Nephron (organoid): ENCODE data around the gene OARD1.

ENCODE experiments used
- H3K27ac Mint-ChIP-seq, 3 experiments: 2 replicates each; pipeline ENCODE4 v1.8.0; 2020; ENCODE audit warnings: mixed read lengths in 3 of 3, mild to moderate bottlenecking in 2 of 3, moderate library complexity in 1 of 3
- H3K27me3 Mint-ChIP-seq: 2 replicates; pipeline ENCODE4 v1.8.0; 2021; ENCODE audit warnings: low read depth, mild to moderate bottlenecking, moderate library complexity, mixed read lengths
- H3K36me3 Mint-ChIP-seq: 2 replicates; pipeline ENCODE4 v1.8.0; 2020; ENCODE audit warnings: low read depth, mixed read lengths
- H3K4me1 Mint-ChIP-seq: 2 replicates; pipeline ENCODE4 v1.8.0; 2020; ENCODE audit warnings: mixed read lengths
- H3K4me3 Mint-ChIP-seq, 3 experiments: 2 replicates each; pipeline ENCODE4 v1.8.0; 2020; ENCODE audit warnings: mild to moderate bottlenecking in 3 of 3, mixed read lengths in 3 of 3, moderate library complexity in 2 of 3
- H3K9me3 Mint-ChIP-seq: 2 replicates; pipeline ENCODE4 v1.8.0; 2020; ENCODE audit warnings: mixed read lengths
- TF ChIP-seq, protein P1 (sequence below), 3 experiments: fragments of 200-600 bp; sonication (generic); IDR thresholded peaks; one replicate each; pipeline ENCODE4 v1.5.0; 2021; ENCODE audit warnings: antibody characterized with exemption in 3 of 3; ENCODE audit not compliant: unreplicated experiment in 3 of 3

The OARD1 gene

DNA sequence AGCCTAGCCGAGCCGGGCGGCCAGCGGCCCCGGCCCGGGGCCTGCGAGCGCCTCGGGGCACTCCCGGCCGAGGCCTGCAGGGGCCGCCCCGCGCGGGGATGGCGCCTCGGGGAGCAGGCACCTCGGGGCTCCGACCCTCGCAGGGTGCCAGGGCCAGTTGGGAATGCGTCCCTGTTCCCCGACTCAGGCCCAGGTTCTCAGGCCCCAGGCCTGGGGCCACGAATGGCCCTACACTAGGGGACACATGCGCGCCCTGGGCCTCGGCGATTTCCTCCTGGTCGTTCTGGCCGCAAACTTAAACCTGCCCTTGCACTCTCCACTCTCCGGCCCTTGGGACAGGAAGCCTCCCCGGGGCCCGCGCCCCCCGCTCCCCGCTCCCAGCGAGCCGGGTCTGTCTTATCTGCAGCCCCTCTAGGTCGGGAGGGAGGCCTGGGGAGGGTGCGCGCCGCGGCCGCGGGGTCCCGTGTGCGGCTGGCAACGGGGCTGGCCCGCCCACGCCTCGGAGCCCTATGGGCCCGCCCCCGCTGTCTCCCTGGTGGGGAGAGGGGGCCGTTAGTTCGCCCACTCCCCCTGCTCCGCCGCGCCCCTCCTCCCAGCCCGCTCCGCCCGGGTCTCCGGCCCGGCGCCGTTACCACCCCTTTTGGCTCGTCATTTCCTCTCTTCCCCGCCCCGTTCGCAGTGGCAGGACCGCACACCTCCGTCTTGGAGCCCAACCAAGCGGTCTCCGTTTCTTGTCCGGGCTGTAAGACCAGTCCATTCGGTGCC lies 1.2 kb upstream of the OARD1 start:
- no peaks in the 10 kb centered on the region for H3K36me3 Mint-ChIP-seq
- H3K27me3 Mint-ChIP-seq, result no peaks in the 10 kb centered on the region
- peaks cover 39% of the 10 kb centered on the region for H3K4me1 Mint-ChIP-seq
- peak overlapping the region; percentile 98 for H3K4me3 Mint-ChIP-seq
- peak overlapping the region; percentile 91 to 99 (median 98) for H3K27ac Mint-ChIP-seq
- TF ChIP-seq, protein P1, sequence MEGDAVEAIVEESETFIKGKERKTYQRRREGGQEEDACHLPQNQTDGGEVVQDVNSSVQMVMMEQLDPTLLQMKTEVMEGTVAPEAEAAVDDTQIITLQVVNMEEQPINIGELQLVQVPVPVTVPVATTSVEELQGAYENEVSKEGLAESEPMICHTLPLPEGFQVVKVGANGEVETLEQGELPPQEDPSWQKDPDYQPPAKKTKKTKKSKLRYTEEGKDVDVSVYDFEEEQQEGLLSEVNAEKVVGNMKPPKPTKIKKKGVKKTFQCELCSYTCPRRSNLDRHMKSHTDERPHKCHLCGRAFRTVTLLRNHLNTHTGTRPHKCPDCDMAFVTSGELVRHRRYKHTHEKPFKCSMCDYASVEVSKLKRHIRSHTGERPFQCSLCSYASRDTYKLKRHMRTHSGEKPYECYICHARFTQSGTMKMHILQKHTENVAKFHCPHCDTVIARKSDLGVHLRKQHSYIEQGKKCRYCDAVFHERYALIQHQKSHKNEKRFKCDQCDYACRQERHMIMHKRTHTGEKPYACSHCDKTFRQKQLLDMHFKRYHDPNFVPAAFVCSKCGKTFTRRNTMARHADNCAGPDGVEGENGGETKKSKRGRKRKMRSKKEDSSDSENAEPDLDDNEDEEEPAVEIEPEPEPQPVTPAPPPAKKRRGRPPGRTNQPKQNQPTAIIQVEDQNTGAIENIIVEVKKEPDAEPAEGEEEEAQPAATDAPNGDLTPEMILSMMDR (IDR thresholded peaks at IDR 0.05; ENCODE audit: unreplicated experiment in 3 of 3), result peak; percentile 40 to 51 (median 47)
- H3K9me3 Mint-ChIP-seq, result no peaks in the 10 kb centered on the region

GRCh38 chr6:41072836-41073202 lies 663 bp upstream of the OARD1 start, which contains the start of gene NFYA:
Gene NFYA (plus strand): TSS chr6:41072974. CDS start chr6:41079090, 6,116 bp downstream.
- peak within 1 kb of the TSS; percentile 98 for H3K4me3 Mint-ChIP-seq
- H3K4me1 Mint-ChIP-seq, result peaks cover 39% of the 10 kb centered on the region
- TF ChIP-seq, protein P1 (IDR thresholded peaks at IDR 0.05; ENCODE audit: unreplicated experiment in 3 of 3), result no peak
- peaks cover 4% of the 10 kb centered on the region for H3K36me3 Mint-ChIP-seq
- H3K27me3 Mint-ChIP-seq, result no peaks in the 10 kb centered on the region
- peak within 1 kb of the TSS; percentile 91 to 99 (median 98) for H3K27ac Mint-ChIP-seq
- no peaks in the 10 kb centered on the region for H3K9me3 Mint-ChIP-seq

GRCh38 chr6:41071501-41071922 lies 644 bp downstream of the OARD1 start:
- Mint-ChIP-seq H3K4me1 (peaks cover 42% of the 10 kb centered on the region), H3K36me3 (peaks cover 14% of the 10 kb centered on the region), H3K4me3 (peak overlapping the region; percentile 92 to 96 (median 93)), H3K9me3 (no peaks in the 10 kb centered on the region), H3K27me3 (no peaks in the 10 kb centered on the region), H3K27ac (peak overlapping the region; percentile 91 to 98 (median 94))
- TF ChIP-seq, protein P1 (IDR thresholded peaks at IDR 0.05; ENCODE audit: unreplicated experiment in 3 of 3), result no peak

DNA sequence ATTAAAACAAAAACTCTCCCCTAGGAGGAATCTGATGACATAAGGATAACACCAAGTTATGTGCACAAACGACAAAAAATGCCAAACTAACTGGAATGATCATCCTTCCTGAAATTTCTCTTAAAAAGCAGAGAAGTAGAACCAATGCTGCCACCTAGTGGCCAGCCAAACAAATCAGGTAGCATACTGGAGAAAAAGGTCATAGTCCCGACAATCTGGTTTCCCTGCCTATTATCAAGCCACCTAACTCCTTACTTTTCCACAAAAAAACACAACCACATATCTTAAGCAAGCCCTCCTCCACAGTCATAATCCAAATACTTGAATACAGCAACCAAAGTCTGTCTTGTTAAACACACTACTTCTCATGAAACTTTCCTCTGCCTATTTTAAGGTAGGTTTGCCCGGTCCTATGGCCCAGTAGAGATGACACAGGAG lies 5.3 kb downstream of the OARD1 start:
- TF ChIP-seq, protein P1 (IDR thresholded peaks at IDR 0.05; ENCODE audit: unreplicated experiment in 3 of 3), result peak; percentile 84 to 86 (median 84)
- Mint-ChIP-seq H3K36me3 (peaks cover 20% of the 10 kb centered on the region), H3K27ac (peak overlapping the region; percentile 8 to 40 (median 24)), H3K9me3 (no peaks in the 10 kb centered on the region), H3K27me3 (no peaks in the 10 kb centered on the region), H3K4me3 (peak overlapping the region in 2 of 3 experiments; percentile 5 to 6), H3K4me1 (peaks cover 43% of the 10 kb centered on the region)

GRCh38 chr6:41065550-41066026 lies 6.6 kb downstream of the OARD1 start:
- Mint-ChIP-seq H3K9me3 (no peaks in the 10 kb centered on the region), H3K4me1 (peaks cover 44% of the 10 kb centered on the region), H3K27ac (peak overlapping the region; percentile 44 to 67 (median 65)), H3K36me3 (peaks cover 25% of the 10 kb centered on the region), H3K4me3 (no peak overlapping the region), H3K27me3 (no peaks in the 10 kb centered on the region)
- TF ChIP-seq, protein P1 (IDR thresholded peaks at IDR 0.05; ENCODE audit: unreplicated experiment in 3 of 3), result no peak
